ENCODE data around the gene TSNAXIP1.

Gene TSNAXIP1

GRCh38 chr16:67762385-67762784 lies 44.3 kb upstream of the TSNAXIP1 start:
- in situ Hi-C loops (cut with MboI; ENCODE audit: low pct_unique_long_range_greater_than_20kb, low sequenced_read_pairs, unreplicated experiment): no loop called here
- TF ChIP-seq, protein P1, sequence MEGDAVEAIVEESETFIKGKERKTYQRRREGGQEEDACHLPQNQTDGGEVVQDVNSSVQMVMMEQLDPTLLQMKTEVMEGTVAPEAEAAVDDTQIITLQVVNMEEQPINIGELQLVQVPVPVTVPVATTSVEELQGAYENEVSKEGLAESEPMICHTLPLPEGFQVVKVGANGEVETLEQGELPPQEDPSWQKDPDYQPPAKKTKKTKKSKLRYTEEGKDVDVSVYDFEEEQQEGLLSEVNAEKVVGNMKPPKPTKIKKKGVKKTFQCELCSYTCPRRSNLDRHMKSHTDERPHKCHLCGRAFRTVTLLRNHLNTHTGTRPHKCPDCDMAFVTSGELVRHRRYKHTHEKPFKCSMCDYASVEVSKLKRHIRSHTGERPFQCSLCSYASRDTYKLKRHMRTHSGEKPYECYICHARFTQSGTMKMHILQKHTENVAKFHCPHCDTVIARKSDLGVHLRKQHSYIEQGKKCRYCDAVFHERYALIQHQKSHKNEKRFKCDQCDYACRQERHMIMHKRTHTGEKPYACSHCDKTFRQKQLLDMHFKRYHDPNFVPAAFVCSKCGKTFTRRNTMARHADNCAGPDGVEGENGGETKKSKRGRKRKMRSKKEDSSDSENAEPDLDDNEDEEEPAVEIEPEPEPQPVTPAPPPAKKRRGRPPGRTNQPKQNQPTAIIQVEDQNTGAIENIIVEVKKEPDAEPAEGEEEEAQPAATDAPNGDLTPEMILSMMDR (IDR thresholded peaks at IDR 0.05; ENCODE audit: extremely low read depth, insufficient read depth, missing control alignments): no peak
- DNase-seq (ENCODE audit: low spot score): no peak

- DNase-seq (ENCODE audit: low spot score): no peak
- TF ChIP-seq, protein P1 (IDR thresholded peaks at IDR 0.05; ENCODE audit: extremely low read depth, insufficient read depth, missing control alignments): no peak
- in situ Hi-C loops (cut with MboI; ENCODE audit: low pct_unique_long_range_greater_than_20kb, low sequenced_read_pairs, unreplicated experiment): no loop called here
Observed at GRCh38 chr16:67763066-67763465, 43.6 kb upstream of the TSNAXIP1 start.

DNA sequence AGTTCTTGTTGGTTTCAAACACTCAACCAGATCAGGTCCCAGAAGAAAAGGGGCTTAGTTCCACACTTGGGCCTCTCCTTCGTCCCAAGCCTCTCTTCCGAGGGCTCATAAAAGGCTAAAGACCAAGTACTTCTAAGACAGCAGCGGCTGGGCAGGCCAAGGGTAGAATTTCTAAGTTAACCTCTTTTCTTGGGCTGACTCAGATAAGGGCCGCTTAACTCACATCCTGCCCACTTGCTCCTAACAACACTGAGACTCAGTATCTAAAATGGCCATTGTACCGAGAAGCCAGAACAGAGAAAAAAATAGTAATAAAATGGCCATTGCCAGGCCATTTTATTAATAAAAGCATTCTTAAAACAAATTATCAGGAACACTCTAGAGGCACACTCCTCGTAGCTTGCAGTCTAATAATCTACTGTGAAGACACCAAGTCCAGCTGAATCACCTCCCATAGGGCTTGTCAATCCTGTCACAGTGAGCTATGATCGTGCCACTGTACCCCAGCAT lies 42.5 kb upstream of the TSNAXIP1 start:
- in situ Hi-C loops (cut with MboI; ENCODE audit: low pct_unique_long_range_greater_than_20kb, low sequenced_read_pairs, unreplicated experiment): no loop called here
- DNase-seq (ENCODE audit: low spot score): no peak
- TF ChIP-seq, protein P1 (IDR thresholded peaks at IDR 0.05; ENCODE audit: extremely low read depth, insufficient read depth, missing control alignments): no peak

GRCh38 chr16:67766291-67766690 lies 40.4 kb upstream of the TSNAXIP1 start:
- TF ChIP-seq, protein P1 (IDR thresholded peaks at IDR 0.05; ENCODE audit: extremely low read depth, insufficient read depth, missing control alignments): no peak
- no peak for DNase-seq (ENCODE audit: low spot score)
- in situ Hi-C loops (cut with MboI; ENCODE audit: low pct_unique_long_range_greater_than_20kb, low sequenced_read_pairs, unreplicated experiment): no loop called here

DNA sequence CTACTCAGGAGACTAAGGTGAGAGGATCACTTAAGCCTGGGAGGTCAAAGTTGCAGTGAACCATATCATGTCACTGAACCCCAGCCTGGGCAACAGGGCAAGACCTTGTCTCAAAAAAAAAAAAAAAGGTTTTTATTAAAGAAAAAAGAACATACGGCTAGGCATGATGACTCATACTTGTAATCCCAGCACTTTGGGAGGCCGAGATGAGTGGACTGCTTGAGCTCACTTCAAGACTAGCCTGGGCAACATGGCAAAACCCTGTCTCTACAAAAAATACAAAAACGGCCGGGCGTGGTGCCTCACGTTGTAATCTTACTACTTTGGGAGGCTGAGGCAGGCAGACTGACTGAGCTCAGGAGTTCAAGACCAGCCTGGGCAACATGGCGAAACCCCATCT lies 38.7 kb upstream of the TSNAXIP1 start:
- TF ChIP-seq, protein P1 (IDR thresholded peaks at IDR 0.05; ENCODE audit: extremely low read depth, insufficient read depth, missing control alignments): no peak
- in situ Hi-C loops (cut with MboI; ENCODE audit: low pct_unique_long_range_greater_than_20kb, low sequenced_read_pairs, unreplicated experiment): no loop called here
- no peak for DNase-seq (ENCODE audit: low spot score)

- in situ Hi-C loops (cut with MboI; ENCODE audit: low pct_unique_long_range_greater_than_20kb, low sequenced_read_pairs, unreplicated experiment): no loop called here
- no peak for DNase-seq (ENCODE audit: low spot score)
- TF ChIP-seq, protein P1 (IDR thresholded peaks at IDR 0.05; ENCODE audit: extremely low read depth, insufficient read depth, missing control alignments): no peak
Observed at GRCh38 chr16:67770346-67770991, 36.2 kb upstream of the TSNAXIP1 start.
